NB4 (cell line): ENCODE measurements around the gene USF1.

Experiments used
- CTCF ChIP-seq: IDR thresholded peaks from one replicate; pipeline ENCODE4 v1.5.1; 2012; ENCODE audit warnings: low read depth, low read length
- MYC ChIP-seq: IDR thresholded peaks from 2 replicates; pipeline ENCODE4 v1.6.1; 2011; ENCODE audit warnings: low read depth, low read length
- POLR2A ChIP-seq: IDR thresholded peaks from 2 replicates; pipeline ENCODE4 v1.6.1; 2011; ENCODE audit warnings: mild to moderate bottlenecking; ENCODE audit not compliant: insufficient read length; ENCODE audit errors: extremely low read depth
- TF ChIP-seq, protein P1 (sequence below): IDR thresholded peaks from 2 replicates; pipeline ENCODE4 v1.6.1; 2011; ENCODE audit warnings: low read depth, low read length

- TF ChIP-seq CTCF, result no peak
- TF ChIP-seq POLR2A, result no peak
- TF ChIP-seq, protein P1, sequence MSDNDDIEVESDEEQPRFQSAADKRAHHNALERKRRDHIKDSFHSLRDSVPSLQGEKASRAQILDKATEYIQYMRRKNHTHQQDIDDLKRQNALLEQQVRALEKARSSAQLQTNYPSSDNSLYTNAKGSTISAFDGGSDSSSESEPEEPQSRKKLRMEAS, result no peak
- no peak for TF ChIP-seq MYC
These were observed 46.8 kb upstream of the USF1 start for GRCh38 chr1:161092621-161093028.
